Endometrial microvascular endothelial cells (primary cell): ENCODE data around the gene RNF112. TPM values are rescaled to one million over a fixed set of nuclear protein-coding genes. Genes with fewer than 3 reads are reported as not detected.

Experiments used
- in situ Hi-C: cut with HindIII; loops from 2 replicates; pipeline ENCODE4 v1.10.0; 2017; ENCODE audit warnings: low sequenced_read_pairs, low pct_unique_long_range_greater_than_20kb; ENCODE audit errors: inconsistent ontology term
- total RNA-seq: library from RNA; depleted of rRNA; stranded (reverse); fragments of >200 nt; gene quantifications from one replicate; pipeline ENCODE4 v1.2.3, GENCODE V29; 2015; ENCODE audit errors: inconsistent ontology term

Gene RNF112, protein sequence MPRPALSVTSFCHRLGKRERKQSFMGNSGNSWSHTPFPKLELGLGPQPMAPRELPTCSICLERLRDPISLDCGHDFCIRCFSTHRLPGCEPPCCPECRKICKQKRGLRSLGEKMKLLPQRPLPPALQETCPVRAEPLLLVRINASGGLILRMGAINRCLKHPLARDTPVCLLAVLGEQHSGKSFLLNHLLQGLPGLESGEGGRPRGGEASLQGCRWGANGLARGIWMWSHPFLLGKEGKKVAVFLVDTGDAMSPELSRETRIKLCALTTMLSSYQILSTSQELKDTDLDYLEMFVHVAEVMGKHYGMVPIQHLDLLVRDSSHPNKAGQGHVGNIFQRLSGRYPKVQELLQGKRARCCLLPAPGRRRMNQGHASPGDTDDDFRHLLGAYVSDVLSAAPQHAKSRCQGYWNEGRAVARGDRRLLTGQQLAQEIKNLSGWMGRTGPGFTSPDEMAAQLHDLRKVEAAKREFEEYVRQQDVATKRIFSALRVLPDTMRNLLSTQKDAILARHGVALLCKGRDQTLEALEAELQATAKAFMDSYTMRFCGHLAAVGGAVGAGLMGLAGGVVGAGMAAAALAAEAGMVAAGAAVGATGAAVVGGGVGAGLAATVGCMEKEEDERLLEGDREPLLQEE
- not detected for total RNA-seq

DNA sequence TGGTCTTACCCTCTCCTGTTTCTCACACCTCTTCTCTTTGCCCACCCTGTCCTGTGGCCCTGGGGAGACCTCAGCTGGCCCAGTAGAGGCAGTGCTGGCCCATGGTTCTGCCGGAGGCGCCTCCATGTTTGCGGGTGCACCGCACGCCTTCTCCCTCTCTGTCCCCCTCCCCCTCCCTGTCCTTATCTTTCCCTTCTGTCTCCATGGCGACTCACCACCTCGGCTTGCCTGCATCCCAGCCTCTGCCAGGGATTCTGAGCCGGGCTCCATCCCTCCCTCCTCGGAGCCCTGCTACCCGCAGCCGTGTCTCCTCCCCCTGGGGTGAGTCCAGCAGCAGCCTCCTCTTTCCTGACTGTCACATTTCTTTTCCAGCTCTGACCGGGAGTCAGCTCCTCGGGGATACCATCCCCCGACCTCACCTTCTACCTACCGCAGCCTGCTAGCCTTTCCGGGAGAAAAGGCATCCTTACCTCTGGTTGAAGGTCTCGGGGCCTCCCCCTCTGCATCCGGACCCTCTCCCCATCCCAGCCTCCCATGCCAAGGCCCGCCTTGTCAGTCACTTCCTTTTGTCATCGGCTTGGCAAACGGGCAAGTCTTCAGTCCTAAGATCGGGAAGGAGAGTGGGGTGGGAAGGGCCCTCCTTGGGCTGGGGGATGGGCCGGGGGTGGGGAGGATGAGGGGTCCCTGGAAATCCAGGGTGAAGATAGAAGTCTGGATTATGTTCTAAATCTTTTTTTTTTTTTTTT is at the start of gene RNF112:
Gene RNF112 (plus strand): TSS at position 358 of the 746 bp plus-strand sequence. CDS start 177 bp downstream, at position 535.
- in situ Hi-C loops, result no loop called here

GRCh38 chr17:19361326-19361725 is 49.7 kb upstream of the RNF112 start:
- in situ Hi-C loops, result loop anchor here (25.0 kb wide), 1 partner anchor 101 kb away; no protein-coding TSS in a partner anchor

DNA sequence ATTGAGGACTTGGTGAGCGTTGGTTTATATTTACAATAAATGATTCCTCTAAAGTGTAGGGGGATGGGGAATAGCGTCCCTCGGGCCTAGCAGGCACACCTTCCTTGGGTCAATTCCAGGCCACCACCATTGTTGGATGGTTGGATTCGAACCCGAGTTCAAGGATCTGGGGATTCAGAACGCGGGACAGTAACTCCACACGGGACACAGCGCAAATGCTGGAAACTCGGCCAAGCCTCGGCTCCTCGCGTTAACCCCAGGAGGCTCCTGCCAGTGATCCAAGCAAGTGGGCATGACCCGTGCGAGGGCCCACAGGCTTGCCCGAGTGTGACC is 49.1 kb upstream of the RNF112 start:
- in situ Hi-C loops, result loop anchor here (25.0 kb wide), 1 partner anchor 100 kb away; no protein-coding TSS in a partner anchor

GRCh38 chr17:19362277-19363113 is 48.5 kb upstream of the RNF112 start, which contains the start of gene B9D1:
Gene B9D1 (minus strand): TSS chr17:19362723. CDS start chr17:19362569, 154 bp downstream.
- in situ Hi-C loops, result loop anchor here (25.0 kb wide), 1 partner anchor 100 kb away; no protein-coding TSS in a partner anchor

DNA sequence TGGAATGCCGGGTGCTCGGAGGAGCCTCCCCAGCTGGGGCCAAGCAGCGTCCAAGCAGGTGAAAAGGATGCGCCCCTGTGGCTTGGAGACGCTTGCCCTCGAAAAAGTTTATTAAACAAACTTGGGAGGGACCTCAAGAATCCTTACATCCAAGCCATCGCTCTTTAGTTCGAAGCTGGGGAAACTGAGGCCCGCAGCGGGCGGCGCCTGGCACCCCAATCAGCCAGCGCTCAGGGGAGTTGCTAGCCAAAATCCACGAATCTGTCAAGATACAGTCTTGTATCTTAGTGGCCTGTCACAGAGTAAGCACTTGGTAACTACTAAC is 48.0 kb upstream of the RNF112 start:
- in situ Hi-C loops, result loop anchor here (25.0 kb wide), 1 partner anchor 99 kb away; no protein-coding TSS in a partner anchor

DNA sequence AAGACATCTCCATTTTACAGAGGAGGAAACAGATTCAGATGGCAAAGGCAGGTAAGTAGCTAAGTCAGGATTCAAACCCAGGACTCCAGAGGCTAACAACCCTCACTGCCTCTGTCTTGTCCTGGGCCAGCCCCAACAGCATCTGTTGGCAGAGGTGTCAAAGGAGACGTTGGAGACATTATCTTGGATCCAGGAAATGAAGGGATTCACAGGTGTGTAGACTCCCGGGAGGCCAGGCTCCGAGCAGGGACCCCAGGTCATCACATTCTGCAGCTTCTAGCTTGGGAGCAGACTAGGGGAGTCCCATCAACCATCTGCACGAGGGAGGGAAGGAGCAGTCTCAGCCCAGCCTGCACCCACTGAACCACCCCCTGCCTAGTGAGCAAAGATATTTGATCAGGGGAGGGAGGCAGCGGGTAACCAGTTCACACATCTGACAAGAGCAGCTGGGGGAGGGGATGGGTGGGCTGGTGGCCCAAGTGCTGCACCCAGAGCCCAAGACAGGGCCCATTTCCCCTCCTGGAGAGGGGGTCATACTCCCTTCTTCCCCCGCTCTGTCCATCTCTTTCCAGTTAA is 47.5 kb upstream of the RNF112 start:
- in situ Hi-C loops, result loop anchor here (25.0 kb wide), 1 partner anchor 99 kb away; no protein-coding TSS in a partner anchor

- in situ Hi-C loops, result loop anchor here (25.0 kb wide), 1 partner anchor 97 kb away; no protein-coding TSS in a partner anchor
These were observed 46.1 kb upstream of the RNF112 start for GRCh38 chr17:19364699-19365498.

DNA sequence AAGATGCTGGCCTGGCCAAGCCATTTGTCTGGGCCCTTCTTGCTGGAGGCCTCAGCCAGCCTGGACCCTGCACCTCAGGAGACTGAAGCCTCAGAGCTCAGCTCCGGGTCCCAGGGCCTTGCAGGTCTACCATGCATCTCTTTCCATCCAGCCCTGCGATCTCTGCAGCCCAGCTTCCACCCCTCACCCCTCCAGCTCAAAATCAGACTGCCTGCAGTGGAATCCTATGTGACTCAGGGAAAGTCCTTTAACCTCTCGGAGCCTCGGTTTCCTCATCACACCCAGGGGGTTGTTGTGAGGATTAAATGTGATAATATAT is 45.6 kb upstream of the RNF112 start:
- in situ Hi-C loops, result loop anchor here (25.0 kb wide), 1 partner anchor 97 kb away; no protein-coding TSS in a partner anchor

DNA sequence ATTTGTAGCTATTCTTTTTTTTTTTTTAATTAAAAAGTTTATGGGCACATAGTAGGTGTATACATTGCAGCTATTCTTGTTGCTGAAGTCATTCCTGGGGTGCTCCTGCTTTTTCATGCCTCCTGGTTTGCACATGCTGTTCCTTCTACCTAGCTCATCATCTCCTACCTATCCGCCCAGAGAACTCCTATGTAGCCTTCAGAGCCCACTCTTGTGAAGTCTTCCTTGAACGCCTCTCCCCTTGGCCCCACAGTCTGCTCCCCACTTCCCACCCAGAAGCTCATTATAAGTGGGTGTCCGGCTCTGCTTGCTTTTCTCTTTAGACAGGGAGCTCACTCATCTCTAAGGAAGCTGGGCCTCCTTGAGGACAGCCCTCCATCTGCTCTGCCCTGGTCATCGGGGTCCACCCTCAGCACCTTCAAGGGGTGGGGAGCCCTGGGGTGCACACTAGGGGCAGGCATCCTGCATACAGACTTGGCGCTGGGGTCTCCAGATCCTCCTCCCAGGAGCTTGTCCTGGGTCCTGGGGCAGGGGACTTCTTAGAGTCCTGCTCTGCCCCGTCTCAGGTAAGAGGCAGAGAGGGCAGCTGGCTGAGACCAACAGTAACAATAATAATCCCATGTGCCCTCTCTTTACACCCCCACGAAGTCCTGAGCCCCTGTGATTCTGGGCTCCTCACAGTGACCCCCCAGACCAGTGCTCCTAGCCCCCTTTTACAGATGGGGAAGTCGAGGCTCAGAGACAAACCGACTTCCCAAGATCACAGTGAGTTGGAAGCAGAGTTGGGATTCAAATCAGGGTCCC is 45.0 kb upstream of the RNF112 start:
- in situ Hi-C loops, result loop anchor here (25.0 kb wide), 1 partner anchor 96 kb away; no protein-coding TSS in a partner anchor

- in situ Hi-C loops, result loop anchor here (25.0 kb wide), 1 partner anchor 96 kb away; no protein-coding TSS in a partner anchor
These were observed 44.4 kb upstream of the RNF112 start for GRCh38 chr17:19366637-19366972.

DNA sequence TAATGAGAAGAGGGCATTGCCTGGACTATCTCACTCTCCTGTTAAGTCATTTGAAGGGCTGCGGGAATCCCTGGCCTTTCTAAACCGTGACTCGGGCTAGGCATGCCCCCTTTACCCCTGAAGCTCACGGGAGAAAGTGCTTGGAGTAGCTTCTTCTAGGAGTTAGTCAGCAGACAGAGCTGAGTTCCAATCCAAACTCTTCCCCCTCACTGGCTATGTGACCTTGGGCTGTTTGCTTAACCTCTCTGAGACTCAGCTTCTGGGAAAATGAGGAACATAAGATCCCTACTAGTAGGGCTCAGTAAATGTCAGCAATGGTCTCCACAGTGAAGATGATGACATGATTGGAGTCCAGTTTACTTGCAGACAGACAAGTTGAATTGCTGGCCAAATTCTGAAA is 42.8 kb upstream of the RNF112 start:
- in situ Hi-C loops, result loop anchor here (25.0 kb wide), 1 partner anchor 94 kb away; no protein-coding TSS in a partner anchor

GRCh38 chr17:19369107-19369778 is 41.8 kb upstream of the RNF112 start:
- in situ Hi-C loops, result loop anchor here (25.0 kb wide), 1 partner anchor 93 kb away; no protein-coding TSS in a partner anchor

- in situ Hi-C loops, result loop anchor here (25.0 kb wide), 1 partner anchor 92 kb away; no protein-coding TSS in a partner anchor
These were observed 41.1 kb upstream of the RNF112 start for GRCh38 chr17:19369846-19370492.

- in situ Hi-C loops, result loop anchor here (25.0 kb wide), 1 partner anchor 92 kb away; no protein-coding TSS in a partner anchor
These were observed 40.5 kb upstream of the RNF112 start for GRCh38 chr17:19370493-19370960.

DNA sequence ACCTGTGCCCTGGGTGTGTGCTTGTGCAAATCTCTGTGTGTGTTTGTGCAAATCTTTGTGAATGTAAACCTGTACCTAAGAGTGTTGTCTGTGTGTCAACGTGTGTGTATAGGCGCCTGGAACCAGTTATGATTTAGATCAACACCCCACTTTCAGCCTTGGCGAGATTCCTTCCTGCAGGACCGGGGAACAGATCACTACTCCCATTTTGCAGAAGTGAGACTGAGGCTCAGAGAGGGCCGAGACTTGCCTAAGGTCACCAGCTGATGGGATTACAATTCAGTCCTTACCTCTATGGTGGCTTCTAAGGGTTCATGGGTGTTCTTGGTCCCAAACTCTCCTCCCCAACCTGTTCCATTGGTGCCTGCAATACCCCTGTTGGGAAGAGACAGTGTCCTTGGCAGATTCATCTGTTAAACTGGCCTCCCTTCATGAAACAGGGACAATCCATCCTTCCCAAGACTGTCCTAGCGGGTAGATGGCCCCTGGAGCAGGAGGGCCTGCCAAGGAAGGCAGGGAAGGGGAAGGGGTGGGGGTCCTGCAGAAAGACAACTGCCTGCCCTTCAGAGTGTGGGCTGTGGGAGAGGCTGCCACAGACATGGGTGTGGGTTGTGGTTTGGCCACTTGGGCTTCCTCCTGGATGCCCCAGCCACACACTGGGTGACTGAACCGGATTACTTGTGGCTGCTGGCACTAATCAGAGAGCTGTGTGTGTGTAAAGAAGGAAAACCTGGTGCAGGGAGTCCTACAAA is 39.6 kb upstream of the RNF112 start:
- in situ Hi-C loops, result loop anchor here (25.0 kb wide), 1 partner anchor 91 kb away; no protein-coding TSS in a partner anchor
